Psoas muscle (tissue), 8 donors: ENCODE results near the gene ST3GAL5. TPM values are rescaled to one million over a fixed set of nuclear protein-coding genes. Genes with fewer than 3 reads are reported as not detected.

ENCODE experiments used
- ATAC-seq, 4 donors: fragments of 200-7000 bp; cut with Tn5 transposase; one replicate each; pipeline ENCODE4 v1.9.1; 2020; ENCODE audit warnings: moderate library complexity in 3 of 4, mild to moderate bottlenecking in 2 of 4
- DNase-seq, 2 donors: peaks; one replicate each; pipeline ENCODE4 v3.0.0-alpha.2; 2020
- H3K27ac ChIP-seq: fragments of 200-600 bp; one replicate; pipeline ENCODE4 v1.8.0; 2022
- H3K27me3 ChIP-seq, 3 donors: fragments of 200-600 bp in 1 of 3; one replicate each; pipeline versions ENCODE4 v1.6.1 to v1.8.0; 2013 to 2022; ENCODE audit warnings: low read length in 2 of 3, mild to moderate bottlenecking in 2 of 3, moderate library complexity in 1 of 3; ENCODE audit not compliant: insufficient read depth in 3 of 3
- H3K36me3 ChIP-seq, 2 donors: fragments of 200-600 bp in 1 of 2; one replicate each; pipeline versions ENCODE4 v1.6.1 to v1.8.0; 2013 to 2022; ENCODE audit warnings: low read depth in 1 of 2, mild to moderate bottlenecking in 1 of 2, moderate library complexity in 1 of 2; ENCODE audit not compliant: insufficient read depth in 1 of 2
- H3K4me1 ChIP-seq: fragments of 200-600 bp; one replicate; pipeline ENCODE4 v1.8.0; 2022
- H3K4me3 ChIP-seq: fragments of 200-600 bp; one replicate; pipeline ENCODE4 v1.8.0; 2022; ENCODE audit warnings: mild to moderate bottlenecking
- H3K9me3 ChIP-seq: fragments of 200-600 bp; one replicate; pipeline ENCODE4 v1.8.0; 2022
- WGBS, 3 donors: extraction: QIAGEN DNeasy Blood & Tissue Kit; methylation state at CpG; one replicate each; pipeline versions ENCODE4 v1.1.6 to v1.1.7; 2013; 5-methylcytosine and 5-hydroxymethylcytosine counted together
- intact Hi-C, 2 donors: fragments of 100-400 bp; cut with DNase I; formaldehyde crosslinking; loops; one replicate each; pipeline versions ENCODE4 v1.11.0 to v1.14.2; 2022
- polyA plus RNA-seq, 3 donors: library from polyadenylated mRNA; stranded (reverse); fragments of 200-250 nt; gene quantifications; one replicate each; pipeline ENCODE4 v1.2.3, GENCODE V29; 2013
- total RNA-seq, 4 donors: library from RNA; stranded (reverse); fragmentation: NEBNext Ultra II Directional in 2 of 4; extraction: Animal tissue kit (Norgen Biotek cat#: 25700) in 2 of 4; gene quantifications; one replicate each; pipeline versions ENCODE4 v1.2.1 to v1.2.4, GENCODE V29; 2021 to 2023
- TF ChIP-seq, protein P1 (sequence below): fragments of 200-600 bp; IDR thresholded peaks from one replicate; pipeline ENCODE4 v1.8.0; 2022; ENCODE audit warnings: antibody characterized with exemption
- donor health status: healthy with polysubstance abuse.
- donor health status: DM: no; HTN: no; CAD: no; lungs with moderate emphysema.
- donor health status: Bipolar disorder and iron deficiency.
- donor health status: healthy.
- donor health status: DM: yes; HTN: yes; CAD: no.
- donor health status: DM: no; HTN: no; CAD: no.
- donor health status: DM: no; HTN: no; CAD: no.
- donor health status: DM: yes; HTN: yes; CAD: no.

The ST3GAL5 gene
- total and polyA plus RNA-seq, 7 donors = 7.9 to 35.6 (median 14.7) TPM

DNA sequence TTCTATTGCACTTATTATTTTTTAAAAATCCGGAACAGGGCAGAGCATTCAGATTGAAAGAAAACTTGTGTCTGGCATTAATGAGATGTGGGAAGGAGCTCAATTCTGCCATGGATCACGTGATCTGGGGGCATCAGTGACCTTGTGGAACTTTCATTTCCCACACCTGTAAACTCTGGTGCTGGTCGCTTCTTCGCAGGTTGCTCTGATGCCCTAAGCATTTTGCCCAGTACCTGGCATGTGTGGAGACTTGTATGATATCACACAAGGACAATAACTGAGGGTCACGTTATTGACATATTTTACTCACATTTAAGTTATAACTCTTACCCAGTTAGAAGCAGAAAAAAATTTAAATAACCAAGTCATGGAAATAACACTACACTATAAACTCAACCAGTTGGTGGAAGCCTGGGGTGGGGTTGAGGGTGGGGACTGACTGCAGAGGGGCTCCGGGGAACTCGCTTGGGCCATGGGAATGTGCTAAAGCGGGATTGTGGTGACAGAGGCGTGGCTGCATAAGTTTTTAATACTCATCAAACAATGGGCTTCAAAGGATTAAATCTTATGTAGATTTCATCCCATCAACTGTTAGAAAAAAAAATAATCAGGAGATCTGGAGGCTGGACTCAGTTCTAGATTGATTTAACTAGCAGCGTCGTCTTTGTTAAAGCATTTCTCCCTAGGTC lies 36.5 kb downstream of the ST3GAL5 start:
- H3K4me1 ChIP-seq = peaks cover 9% of the 10 kb centered on the region
- ATAC-seq (no peak), DNase-seq (no peak)
- H3K27ac ChIP-seq = no peak overlapping the region
- H3K9me3 ChIP-seq = no peaks in the 10 kb centered on the region
- H3K4me3 ChIP-seq = no peak overlapping the region
- H3K27me3 ChIP-seq = no peaks in the 10 kb centered on the region
- peaks cover 0 to 76% of the 10 kb centered on the region in 2 donors for H3K36me3 ChIP-seq
- TF ChIP-seq, protein P1, sequence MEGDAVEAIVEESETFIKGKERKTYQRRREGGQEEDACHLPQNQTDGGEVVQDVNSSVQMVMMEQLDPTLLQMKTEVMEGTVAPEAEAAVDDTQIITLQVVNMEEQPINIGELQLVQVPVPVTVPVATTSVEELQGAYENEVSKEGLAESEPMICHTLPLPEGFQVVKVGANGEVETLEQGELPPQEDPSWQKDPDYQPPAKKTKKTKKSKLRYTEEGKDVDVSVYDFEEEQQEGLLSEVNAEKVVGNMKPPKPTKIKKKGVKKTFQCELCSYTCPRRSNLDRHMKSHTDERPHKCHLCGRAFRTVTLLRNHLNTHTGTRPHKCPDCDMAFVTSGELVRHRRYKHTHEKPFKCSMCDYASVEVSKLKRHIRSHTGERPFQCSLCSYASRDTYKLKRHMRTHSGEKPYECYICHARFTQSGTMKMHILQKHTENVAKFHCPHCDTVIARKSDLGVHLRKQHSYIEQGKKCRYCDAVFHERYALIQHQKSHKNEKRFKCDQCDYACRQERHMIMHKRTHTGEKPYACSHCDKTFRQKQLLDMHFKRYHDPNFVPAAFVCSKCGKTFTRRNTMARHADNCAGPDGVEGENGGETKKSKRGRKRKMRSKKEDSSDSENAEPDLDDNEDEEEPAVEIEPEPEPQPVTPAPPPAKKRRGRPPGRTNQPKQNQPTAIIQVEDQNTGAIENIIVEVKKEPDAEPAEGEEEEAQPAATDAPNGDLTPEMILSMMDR = no peak
- intact Hi-C loops = no loop called here
- 86 to 95% (median 87%) methylated on average over 11 of the region's 11 CpGs for WGBS, 3 donors

GRCh38 chr2:85851253-85852151 lies 37.3 kb downstream of the ST3GAL5 start:
- Histone ChIP-seq H3K4me3 (no peak overlapping the region), H3K4me1 (peaks cover 9% of the 10 kb centered on the region), H3K27me3 (no peaks in the 10 kb centered on the region), H3K9me3 (no peaks in the 10 kb centered on the region), H3K27ac (no peak overlapping the region), H3K36me3 (peaks cover 0 to 78% of the 10 kb centered on the region in 2 donors)
- WGBS, 3 donors = 53 to 71% (median 53%) methylated on average over 11 of the region's 11 CpGs
- intact Hi-C loops = no loop called here
- DNase-seq (peak; percentile 54 to 82), ATAC-seq (peak; percentile 70 to 92 (median 75))
- TF ChIP-seq, protein P1 = no peak

- intact Hi-C loops = no loop called here
- no peaks in the 10 kb centered on the region for H3K27me3 ChIP-seq
- H3K4me1 ChIP-seq = peaks cover 9% of the 10 kb centered on the region
- no peak overlapping the region for H3K27ac ChIP-seq
- DNase-seq (no peak), ATAC-seq (no peak)
- H3K4me3 ChIP-seq = no peak overlapping the region
- WGBS, 3 donors = 88 to 91% (median 90%) methylated on average over 10 of the region's 10 CpGs
- H3K9me3 ChIP-seq = no peaks in the 10 kb centered on the region
- H3K36me3 ChIP-seq = peaks cover 0 to 78% of the 10 kb centered on the region in 2 donors
- TF ChIP-seq, protein P1 = no peak
These were observed 38.3 kb downstream of the ST3GAL5 start for GRCh38 chr2:85850451-85850850.

DNA sequence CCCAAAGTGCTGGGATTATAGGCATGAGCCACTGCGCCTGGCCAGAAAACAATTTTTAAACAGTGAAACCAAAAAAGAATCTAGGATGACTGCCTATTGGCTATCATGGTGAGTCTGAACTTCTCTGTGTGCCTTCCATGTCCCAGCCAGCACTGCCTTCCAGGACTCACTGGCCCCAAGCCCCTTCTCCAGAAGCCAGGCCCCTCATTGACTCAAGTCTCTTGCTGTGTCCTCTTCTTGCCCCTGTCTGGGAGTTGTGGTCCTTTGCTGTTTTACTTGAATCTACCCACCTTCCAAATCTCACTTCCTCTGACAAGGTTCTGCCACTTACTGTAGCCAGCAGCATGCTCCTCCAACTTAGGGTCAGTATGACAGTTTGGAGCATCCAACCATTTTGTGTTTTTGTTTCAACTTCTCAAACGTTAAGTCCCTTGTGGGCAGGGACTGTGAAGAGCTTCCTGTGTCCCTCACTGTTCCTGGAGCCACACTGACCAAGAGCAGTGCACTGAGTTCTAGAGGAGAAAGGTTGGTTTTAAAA lies 41.7 kb downstream of the ST3GAL5 start:
- H3K4me1 ChIP-seq = peaks cover 8% of the 10 kb centered on the region
- intact Hi-C loops = no loop called here
- DNase-seq = no peak
- no peak for ATAC-seq
- H3K9me3 ChIP-seq = no peaks in the 10 kb centered on the region
- H3K4me3 ChIP-seq = no peak overlapping the region
- no peaks in the 10 kb centered on the region for H3K27me3 ChIP-seq
- 58 to 64% (median 64%) methylated on average over 2 of the region's 2 CpGs for WGBS, 3 donors
- H3K27ac ChIP-seq = no peak overlapping the region
- H3K36me3 ChIP-seq = peaks cover 3 to 85% of the 10 kb centered on the region in 2 donors
- TF ChIP-seq, protein P1 = no peak
